Measurements from ENCODE around the gene NAGS. TPM values are rescaled to one million over a fixed set of nuclear protein-coding genes. Genes with fewer than 3 reads are reported as not detected.
"Not testable (repeated sequence)": the region's sequence is repeated elsewhere in the genome, so short reads cannot be mapped to it uniquely, and the experiment has no call there.

NAGS gene
- total RNA-seq, 4 donors from 2014 or later = 8.3 to 74.1 (median 57.3) TPM

- Histone ChIP-seq H3K4me3 (no peak overlapping the region), H3K36me3 (no peaks in the 10 kb centered on the region), H3K4me1 (peaks cover 0 to 13% (median 7%) of the 10 kb centered on the region in 4 donors), H3K27ac (no peak overlapping the region), H3K27me3 (no peaks in the 10 kb centered on the region), H3K9me3 (no peaks in the 10 kb centered on the region)
- TF ChIP-seq POLR2A (IDR thresholded peaks at IDR 0.05) (no peak), CTCF (IDR thresholded peaks at IDR 0.05) (no peak)
- no peak for DNase-seq
Measured at GRCh38 chr17:43987131-43988021, 17.0 kb upstream of the NAGS start.

- TF ChIP-seq POLR2A (IDR thresholded peaks at IDR 0.05) = no peak
- DNase-seq = no peak
- H3K4me1 ChIP-seq = peaks cover 0 to 10% (median 6%) of the 10 kb centered on the region in 4 donors
- no peak overlapping the region for H3K27ac ChIP-seq
- H3K27me3 ChIP-seq = no peaks in the 10 kb centered on the region
- no peaks in the 10 kb centered on the region for H3K36me3 ChIP-seq
- no peak overlapping the region for H3K4me3 ChIP-seq
- H3K9me3 ChIP-seq = no peaks in the 10 kb centered on the region
Measured at GRCh38 chr17:43988301-43988700, 16.1 kb upstream of the NAGS start.

- Histone ChIP-seq H3K4me1 (peaks cover 0 to 7% (median 0%) of the 10 kb centered on the region in 4 donors), H3K4me3 (no peak overlapping the region), H3K9me3 (no peaks in the 10 kb centered on the region), H3K27me3 (peaks cover 0 to 6% of the 10 kb centered on the region in 2 donors), H3K27ac (no peak overlapping the region), H3K36me3 (no peaks in the 10 kb centered on the region)
- TF ChIP-seq POLR2A (IDR thresholded peaks at IDR 0.05) (no peak), CTCF (IDR thresholded peaks at IDR 0.05) (no peak)
- DNase-seq = no peak
Measured at GRCh38 chr17:43992641-43993040, 11.8 kb upstream of the NAGS start.

GRCh38 chr17:43994272-43995149, 9.9 kb upstream of the NAGS start:
- Histone ChIP-seq H3K27ac (no peak overlapping the region), H3K9me3 (no peaks in the 10 kb centered on the region), H3K27me3 (peaks cover 0 to 6% of the 10 kb centered on the region in 2 donors), H3K4me1 (peaks cover 0 to 7% (median 0%) of the 10 kb centered on the region in 4 donors), H3K36me3 (no peaks in the 10 kb centered on the region), H3K4me3 (peak overlapping the region in 3 of 4 donors; percentile 26 to 44 (median 32))
- peak; percentile 47 to 87 (median 76) for TF ChIP-seq CTCF (IDR thresholded peaks at IDR 0.05)
- TF ChIP-seq POLR2A (IDR thresholded peaks at IDR 0.05) = no peak
- DNase-seq = peak; percentile 25 to 76 (median 74)

GRCh38 chr17:43995150-43995471, 9.3 kb upstream of the NAGS start:
- no peak for TF ChIP-seq POLR2A (IDR thresholded peaks at IDR 0.05)
- TF ChIP-seq CTCF (IDR thresholded peaks at IDR 0.05) = no peak
- no peak overlapping the region for H3K27ac ChIP-seq
- DNase-seq = no peak
- H3K4me3 ChIP-seq = peak overlapping the region in 2 of 4 donors; percentile 26 to 44
- H3K36me3 ChIP-seq = no peaks in the 10 kb centered on the region
- peaks cover 0 to 6% of the 10 kb centered on the region in 2 donors for H3K27me3 ChIP-seq
- no peaks in the 10 kb centered on the region for H3K9me3 ChIP-seq
- H3K4me1 ChIP-seq = peaks cover 0 to 7% (median 0%) of the 10 kb centered on the region in 4 donors

- H3K9me3 ChIP-seq, H3K36me3 ChIP-seq, H3K27ac ChIP-seq, H3K4me1 ChIP-seq, H3K27me3 ChIP-seq, H3K4me3 ChIP-seq, DNase-seq: not testable (repeated sequence)
Measured at GRCh38 chr17:43997180-43997579, 7.2 kb upstream of the NAGS start.
